Measurements from ENCODE around the gene HOXA9. TPM values are rescaled to one million over a fixed set of nuclear protein-coding genes. Genes with fewer than 3 reads are reported as not detected.

HOXA9 gene
- total and polyA plus RNA-seq, 5 donors from 2014 or later, result 0.20 to 1.1 TPM; not detected in 3

DNA sequence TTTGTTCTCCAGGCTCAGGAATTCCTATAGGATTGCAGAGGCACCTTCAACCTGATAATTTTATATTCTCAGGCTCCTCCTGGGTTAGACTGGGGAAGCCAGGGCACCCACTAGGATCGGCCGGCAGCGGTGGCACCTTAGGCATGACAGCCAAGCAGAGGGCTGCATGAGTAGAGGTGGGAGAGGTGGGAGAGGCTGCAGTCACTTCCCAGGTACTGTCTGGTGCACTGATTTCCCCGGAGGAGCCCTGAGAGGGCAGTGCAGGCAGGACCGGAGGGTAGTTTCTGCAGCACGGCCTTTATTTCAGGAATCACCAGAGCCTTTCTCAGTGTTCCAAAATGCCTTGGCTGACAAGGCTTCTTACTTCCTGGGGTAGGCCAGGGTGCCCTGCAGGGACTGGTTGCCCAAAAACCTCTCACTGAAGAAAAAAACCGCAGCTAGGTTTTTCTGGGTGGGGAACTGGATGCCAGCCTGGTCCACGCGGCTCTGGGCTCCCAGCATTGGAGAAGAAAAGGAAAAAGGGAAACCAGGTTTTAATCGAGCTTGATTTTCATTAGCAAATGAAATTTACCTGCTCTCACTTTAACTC lies 38.1 kb upstream of the HOXA9 start:
- Mint-ChIP-seq H3K27me3 (peaks cover 91% of the 10 kb centered on the region), H3K27ac (no peak overlapping the region), H3K4me3 (peak overlapping the region in 1 of 4 donors; percentile 64)

DNA sequence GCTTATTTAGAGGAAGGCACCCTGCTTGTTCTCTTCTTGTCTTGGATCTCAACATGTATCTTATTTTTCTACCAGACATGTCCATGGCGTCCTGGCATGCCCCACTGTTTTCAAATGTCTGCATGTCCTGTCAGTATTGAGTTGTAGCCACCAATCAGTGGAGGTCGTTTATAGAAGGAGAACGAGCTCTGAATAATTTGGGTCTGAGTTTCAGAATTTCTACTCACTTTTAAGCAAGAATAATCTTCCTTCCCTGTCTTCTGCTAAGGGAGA lies 37.5 kb upstream of the HOXA9 start:
- DNase-seq (no peak), ATAC-seq (ENCODE audit: low read depth in 2 of 2) (no peak)
- no peak overlapping the region for H3K27ac Mint-ChIP-seq
- H3K36me3 Mint-ChIP-seq, result peaks cover 3% of the 10 kb centered on the region
- H3K4me3 ChIP-seq (ENCODE audit: low read depth, low read length), result no peak overlapping the region
- no peaks in the 10 kb centered on the region for H3K36me3 ChIP-seq (ENCODE audit: control insufficient read depth, insufficient read depth, low read length)
- H3K27me3 Mint-ChIP-seq, result peaks cover 91% of the 10 kb centered on the region
- H3K9me3 Mint-ChIP-seq, result peaks cover 0 to 22% (median 0%) of the 10 kb centered on the region in 7 donors
- H3K27ac ChIP-seq (ENCODE audit: insufficient read depth, low read length, poor library complexity, severe bottlenecking), result no peak overlapping the region
- H3K9me3 ChIP-seq (ENCODE audit: control insufficient read depth in 2 of 2, low read length in 2 of 2), result peaks cover 0 to 2% of the 10 kb centered on the region in 2 experiments
- peaks cover 60% of the 10 kb centered on the region for H3K27me3 ChIP-seq (ENCODE audit: control insufficient read depth, insufficient read depth, low read length)
- H3K4me3 Mint-ChIP-seq, result peak overlapping the region in 1 of 4 donors; percentile 64
- H3K4me1 ChIP-seq (ENCODE audit: control insufficient read depth, insufficient read depth, low read length, poor library complexity, severe bottlenecking), result peaks cover 39% of the 10 kb centered on the region
- peaks cover 5 to 53% (median 24%) of the 10 kb centered on the region in 4 donors for H3K4me1 Mint-ChIP-seq

More for the DNA sequence above, 38.1 kb upstream of the HOXA9 start:
- Histone ChIP-seq H3K9me3 (ENCODE audit: control insufficient read depth in 2 of 2, low read length in 2 of 2) (no peaks in the 10 kb centered on the region), H3K36me3 (ENCODE audit: control insufficient read depth, insufficient read depth, low read length) (no peaks in the 10 kb centered on the region), H3K27me3 (ENCODE audit: control insufficient read depth, insufficient read depth, low read length) (peaks cover 60% of the 10 kb centered on the region), H3K27ac (ENCODE audit: insufficient read depth, low read length, poor library complexity, severe bottlenecking) (no peak overlapping the region), H3K4me3 (ENCODE audit: low read depth, low read length) (no peak overlapping the region), H3K4me1 (ENCODE audit: control insufficient read depth, insufficient read depth, low read length, poor library complexity, severe bottlenecking) (peaks cover 39% of the 10 kb centered on the region)
- ATAC-seq (ENCODE audit: low read depth in 2 of 2), result no peak
- Mint-ChIP-seq H3K4me1 (peaks cover 5 to 47% (median 21%) of the 10 kb centered on the region in 4 donors), H3K9me3 (peaks cover 0 to 20% (median 0%) of the 10 kb centered on the region in 7 donors), H3K36me3 (peaks cover 3% of the 10 kb centered on the region)
- no peak for DNase-seq

DNA sequence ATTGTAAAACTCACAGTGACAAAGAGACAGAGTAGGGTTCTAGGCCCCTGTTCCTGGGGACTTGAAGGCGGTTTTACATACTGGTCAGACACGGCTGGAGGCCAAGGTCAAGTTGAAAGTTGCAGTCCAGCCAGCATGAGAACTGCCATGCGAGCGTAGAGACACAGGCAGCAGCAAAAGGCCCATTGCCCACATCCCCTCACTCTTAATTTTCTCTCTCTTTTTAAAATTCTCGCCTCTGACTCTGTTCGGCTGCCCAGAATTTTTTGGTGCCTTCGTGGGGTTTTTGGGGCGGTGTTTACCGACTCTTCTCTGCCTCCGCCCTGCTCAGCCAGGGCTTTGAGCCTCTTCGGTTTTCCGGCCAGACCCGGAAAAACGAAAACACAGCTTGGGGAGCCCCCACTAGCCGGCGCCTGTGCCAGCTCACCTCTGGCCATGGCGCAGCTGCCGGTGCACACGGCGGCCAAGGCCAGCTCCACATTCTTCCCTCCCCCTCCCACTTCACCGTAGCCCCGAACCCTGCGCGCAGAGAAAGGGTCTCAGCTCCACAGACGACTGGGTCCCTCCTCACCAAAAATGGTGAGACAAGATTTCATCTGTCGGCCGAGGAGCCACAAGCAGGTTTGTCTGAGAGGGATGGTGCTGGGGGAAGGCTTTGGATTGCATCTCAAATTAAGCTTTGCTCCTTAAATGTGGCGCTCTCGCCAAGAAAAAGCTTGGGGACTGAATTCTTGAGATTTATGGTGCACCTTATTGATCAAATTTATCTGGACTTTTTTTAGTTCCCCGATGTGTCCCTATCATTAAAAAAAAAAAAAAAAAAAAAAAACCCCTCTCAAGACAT lies 36.9 kb upstream of the HOXA9 start:
- H3K27ac ChIP-seq (ENCODE audit: insufficient read depth, low read length, poor library complexity, severe bottlenecking), result no peak overlapping the region
- H3K4me1 ChIP-seq (ENCODE audit: control insufficient read depth, insufficient read depth, low read length, poor library complexity, severe bottlenecking), result peaks cover 39% of the 10 kb centered on the region
- ATAC-seq (ENCODE audit: low read depth in 2 of 2), result no peak
- no peak overlapping the region for H3K4me3 ChIP-seq (ENCODE audit: low read depth, low read length)
- H3K9me3 ChIP-seq (ENCODE audit: control insufficient read depth in 2 of 2, low read length in 2 of 2), result peaks cover 0 to 6% of the 10 kb centered on the region in 2 experiments
- Mint-ChIP-seq H3K9me3 (peaks cover 0 to 22% (median 0%) of the 10 kb centered on the region in 7 donors), H3K4me3 (peak overlapping the region in 3 of 4 donors; percentile 4 to 87 (median 5)), H3K27ac (no peak overlapping the region), H3K27me3 (peaks cover 91% of the 10 kb centered on the region), H3K4me1 (peaks cover 5 to 58% (median 25%) of the 10 kb centered on the region in 4 donors), H3K36me3 (peaks cover 3% of the 10 kb centered on the region)
- H3K27me3 ChIP-seq (ENCODE audit: control insufficient read depth, insufficient read depth, low read length), result peaks cover 60% of the 10 kb centered on the region
- DNase-seq, result no peak
- H3K36me3 ChIP-seq (ENCODE audit: control insufficient read depth, insufficient read depth, low read length), result no peaks in the 10 kb centered on the region

DNA sequence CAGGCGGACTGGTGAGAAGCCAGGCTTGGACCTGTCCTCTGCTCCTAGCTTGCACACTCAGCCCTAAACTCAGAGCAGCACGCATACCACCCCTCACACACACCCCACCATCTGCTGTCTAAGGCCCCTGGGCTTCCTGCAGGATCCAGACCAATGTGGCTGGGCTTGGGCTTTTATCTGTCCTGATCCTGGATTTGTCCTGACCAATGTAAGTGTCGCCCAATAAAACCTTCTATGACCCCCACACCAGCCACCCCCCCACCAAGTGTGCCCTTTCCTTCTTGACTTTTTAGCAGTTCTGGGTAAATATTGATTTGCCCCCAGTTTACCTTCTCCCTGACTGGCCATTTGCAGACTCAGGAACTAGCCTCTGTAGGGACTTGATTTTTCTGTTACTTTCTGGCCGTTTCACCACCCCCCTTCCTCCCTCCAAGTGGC lies 36.3 kb upstream of the HOXA9 start:
- no peak for DNase-seq
- Mint-ChIP-seq H3K4me3 (peak overlapping the region in 3 of 4 donors; percentile 5 to 87 (median 73)), H3K9me3 (peaks cover 0 to 22% (median 0%) of the 10 kb centered on the region in 7 donors), H3K27me3 (peaks cover 91% of the 10 kb centered on the region), H3K27ac (no peak overlapping the region), H3K36me3 (peaks cover 3% of the 10 kb centered on the region), H3K4me1 (peaks cover 4 to 58% (median 25%) of the 10 kb centered on the region in 4 donors)
- peaks cover 39% of the 10 kb centered on the region for H3K4me1 ChIP-seq (ENCODE audit: control insufficient read depth, insufficient read depth, low read length, poor library complexity, severe bottlenecking)
- no peaks in the 10 kb centered on the region for H3K36me3 ChIP-seq (ENCODE audit: control insufficient read depth, insufficient read depth, low read length)
- peaks cover 60% of the 10 kb centered on the region for H3K27me3 ChIP-seq (ENCODE audit: control insufficient read depth, insufficient read depth, low read length)
- H3K27ac ChIP-seq (ENCODE audit: insufficient read depth, low read length, poor library complexity, severe bottlenecking), result no peak overlapping the region
- no peak overlapping the region for H3K4me3 ChIP-seq (ENCODE audit: low read depth, low read length)
- no peak for ATAC-seq (ENCODE audit: low read depth in 2 of 2)
- H3K9me3 ChIP-seq (ENCODE audit: control insufficient read depth in 2 of 2, low read length in 2 of 2), result peaks cover 0 to 6% of the 10 kb centered on the region in 2 experiments

DNA sequence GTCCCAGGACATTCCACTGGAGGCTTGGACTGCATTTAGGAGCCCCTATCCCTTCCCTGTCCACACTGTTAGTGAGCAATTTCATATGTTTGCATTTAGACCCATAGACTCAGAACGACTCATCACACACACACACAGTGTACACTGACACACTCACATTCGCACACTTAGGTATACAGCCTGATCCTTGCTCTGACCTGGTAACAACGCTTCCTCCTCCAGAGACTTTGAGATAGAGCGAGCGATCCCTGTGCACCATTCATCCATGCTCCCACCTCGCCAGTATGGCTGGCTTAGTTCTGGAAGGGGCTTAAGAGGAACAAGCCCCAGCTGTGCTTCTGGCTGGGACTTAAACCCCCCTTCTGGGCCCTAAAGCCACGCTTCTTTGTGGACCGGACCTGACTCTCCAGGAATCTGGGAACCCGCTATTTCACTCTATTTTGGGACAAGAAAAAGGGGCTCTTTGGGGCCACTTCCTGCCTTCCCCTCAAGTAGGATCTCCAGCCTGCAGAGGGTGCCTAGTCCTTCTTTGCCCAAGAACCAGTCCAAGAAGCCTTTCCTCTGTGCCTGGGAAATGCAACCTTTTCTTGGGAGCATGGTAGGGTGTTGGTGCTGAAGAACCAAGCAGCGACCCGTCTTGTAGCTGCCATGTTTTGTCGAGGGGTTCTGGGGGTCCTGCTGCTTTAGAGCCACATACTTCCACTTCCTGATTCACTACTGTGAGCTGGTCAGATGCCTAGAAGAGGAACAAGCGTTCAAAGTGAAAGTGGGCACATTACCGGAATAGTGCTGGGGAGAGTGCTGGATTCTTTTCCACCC lies 35.6 kb upstream of the HOXA9 start:
- ATAC-seq (ENCODE audit: low read depth in 2 of 2), result no peak
- peaks cover 2% of the 10 kb centered on the region for H3K36me3 Mint-ChIP-seq
- Histone ChIP-seq H3K27ac (ENCODE audit: insufficient read depth, low read length, poor library complexity, severe bottlenecking) (no peak overlapping the region), H3K4me1 (ENCODE audit: control insufficient read depth, insufficient read depth, low read length, poor library complexity, severe bottlenecking) (peaks cover 39% of the 10 kb centered on the region), H3K4me3 (ENCODE audit: low read depth, low read length) (no peak overlapping the region), H3K9me3 (ENCODE audit: control insufficient read depth in 2 of 2, low read length in 2 of 2) (peaks cover 0 to 6% of the 10 kb centered on the region in 2 experiments), H3K27me3 (ENCODE audit: control insufficient read depth, insufficient read depth, low read length) (peaks cover 61% of the 10 kb centered on the region), H3K36me3 (ENCODE audit: control insufficient read depth, insufficient read depth, low read length) (no peaks in the 10 kb centered on the region)
- H3K4me1 Mint-ChIP-seq, result peaks cover 0 to 56% (median 24%) of the 10 kb centered on the region in 4 donors
- peak overlapping the region in 1 of 3 donors; percentile 71 for H3K27ac Mint-ChIP-seq
- DNase-seq, result no peak
- H3K4me3 Mint-ChIP-seq, result peak overlapping the region; percentile 69 to 87 (median 76)
- peaks cover 91% of the 10 kb centered on the region for H3K27me3 Mint-ChIP-seq
- H3K9me3 Mint-ChIP-seq, result peaks cover 0 to 22% (median 0%) of the 10 kb centered on the region in 7 donors

DNA sequence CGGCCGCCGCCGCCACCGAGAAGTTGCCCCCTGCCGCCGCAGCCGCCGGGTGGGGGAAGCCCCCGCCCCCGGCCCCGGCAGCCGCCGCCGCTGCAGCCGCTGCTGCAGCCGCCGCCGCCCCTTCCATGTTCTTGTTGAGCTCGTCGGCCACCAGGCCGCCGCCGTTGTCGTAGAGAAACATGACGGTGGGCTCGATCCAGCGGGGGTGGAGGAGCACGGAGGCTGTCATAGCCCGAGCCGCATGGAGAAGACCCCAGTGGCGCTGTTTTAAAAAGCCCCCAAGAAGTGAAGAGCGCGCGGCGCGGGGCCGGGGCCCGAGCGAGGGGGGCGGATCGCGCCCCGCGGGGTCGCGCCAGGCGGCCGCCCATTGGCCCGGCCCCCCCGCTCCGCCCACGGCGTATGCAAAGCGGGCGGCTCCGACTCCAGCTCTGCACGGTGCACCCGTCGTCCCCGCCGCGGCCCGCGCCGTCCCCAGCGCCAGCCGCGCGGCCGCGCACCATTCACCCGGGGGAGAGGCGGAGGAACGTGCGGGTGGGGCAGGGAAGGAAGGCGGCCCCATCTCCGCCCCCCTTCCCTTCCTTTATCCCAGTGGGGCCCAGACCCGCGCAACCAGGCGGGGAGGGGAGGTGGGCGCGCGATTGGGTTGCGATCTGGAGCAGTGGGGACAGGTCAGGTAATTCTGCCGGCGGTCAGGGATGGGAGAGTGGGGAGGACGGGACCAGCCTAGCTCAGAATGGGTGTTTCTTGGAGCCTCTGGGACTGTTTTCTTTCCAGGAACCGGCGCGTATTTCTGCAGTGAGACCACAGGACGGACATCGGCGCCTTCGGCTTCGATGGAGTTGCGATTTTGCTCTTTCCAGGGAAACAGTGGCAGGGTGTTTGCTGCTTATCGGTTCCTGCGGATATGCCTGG lies 34.8 kb upstream of the HOXA9 start, which contains the start of gene HOXA13:
Gene HOXA13, minus strand, starts transcription at position 243 of the 912 bp plus-strand sequence. Its CDS starts 14 bp downstream, at position 229.
- DNase-seq, result no peak
- H3K4me3 ChIP-seq (ENCODE audit: low read depth, low read length), result no peak within 1 kb of the TSS
- H3K9me3 Mint-ChIP-seq, result peaks cover 0 to 22% (median 0%) of the 10 kb centered on the region in 7 donors

More for the DNA sequence above, 34.8 kb upstream of the HOXA9 start, which contains the start of gene HOXA13:
- Mint-ChIP-seq H3K4me1 (peaks cover 0 to 49% (median 19%) of the 10 kb centered on the region in 4 donors), H3K36me3 (no peaks in the 10 kb centered on the region), H3K4me3 (peak within 1 kb of the TSS; percentile 79 to 87 (median 82)), H3K27me3 (peaks cover 91% of the 10 kb centered on the region), H3K27ac (peak within 1 kb of the TSS in 1 of 3 donors; percentile 71)
- Histone ChIP-seq H3K4me1 (ENCODE audit: control insufficient read depth, insufficient read depth, low read length, poor library complexity, severe bottlenecking) (peaks cover 35% of the 10 kb centered on the region), H3K36me3 (ENCODE audit: control insufficient read depth, insufficient read depth, low read length) (no peaks in the 10 kb centered on the region), H3K9me3 (ENCODE audit: control insufficient read depth in 2 of 2, low read length in 2 of 2) (peaks cover 0 to 6% of the 10 kb centered on the region in 2 experiments), H3K27me3 (ENCODE audit: control insufficient read depth, insufficient read depth, low read length) (peaks cover 64% of the 10 kb centered on the region), H3K27ac (ENCODE audit: insufficient read depth, low read length, poor library complexity, severe bottlenecking) (no peak within 1 kb of the TSS)
- ATAC-seq (ENCODE audit: low read depth in 2 of 2), result peak; percentile 44 to 59

Measured in CD4-positive, CD25-positive, alpha-beta regulatory T cell (primary cell).